ENCODE results near the gene HINFP. TPM values are rescaled to one million over a fixed set of nuclear protein-coding genes. Genes with fewer than 3 reads are reported as not detected.
"Not testable (repeated sequence)": the region's sequence is repeated elsewhere in the genome, so short reads cannot be mapped to it uniquely, and the experiment has no call there.

Gene HINFP
- total and polyA plus RNA-seq, 5 experiments from 2014 or later = 7.3 to 68.6 (median 24.9) TPM

- peak overlapping the region in 2 of 10 donors; percentile 31 to 43 for H3K27ac Mint-ChIP-seq
These were observed 30.7 kb downstream of the HINFP start for GRCh38 chr11:119152043-119152442.

GRCh38 chr11:119152604-119153003, 31.2 kb downstream of the HINFP start:
- H3K27ac Mint-ChIP-seq = no peak overlapping the region
- DNase-seq (no peak), ATAC-seq (no peak)
- no peaks in the 10 kb centered on the region for H3K9me3 Mint-ChIP-seq
- H3K4me1 Mint-ChIP-seq = peaks cover 9 to 27% (median 18%) of the 10 kb centered on the region in 4 donors
- POLR2A ChIA-PET = no interaction called here
- H3K36me3 Mint-ChIP-seq = no peaks in the 10 kb centered on the region
- H3K4me3 Mint-ChIP-seq = no peak overlapping the region
- peaks cover 6 to 22% (median 8%) of the 10 kb centered on the region in 5 donors for H3K27me3 Mint-ChIP-seq

More at GRCh38 chr11:119152043-119152442, 30.7 kb downstream of the HINFP start:
- H3K27me3 Mint-ChIP-seq = peaks cover 8 to 26% (median 12%) of the 10 kb centered on the region in 5 donors
- no peaks in the 10 kb centered on the region for H3K9me3 Mint-ChIP-seq
- H3K4me1 Mint-ChIP-seq = peaks cover 12 to 33% (median 20%) of the 10 kb centered on the region in 4 donors
- DNase-seq = no peak
- ATAC-seq = no peak
- POLR2A ChIA-PET = interaction anchor here (0.6 kb wide), 1 partner anchor 22 kb away, joined by 4 read pairs; no protein-coding TSS in a partner anchor
- H3K36me3 Mint-ChIP-seq = no peaks in the 10 kb centered on the region
- H3K4me3 Mint-ChIP-seq = no peak overlapping the region

GRCh38 chr11:119153049-119153818, 31.9 kb downstream of the HINFP start:
- Mint-ChIP-seq H3K27ac (no peak overlapping the region), H3K9me3 (no peaks in the 10 kb centered on the region), H3K4me3 (no peak overlapping the region), H3K27me3 (peaks cover 0 to 17% (median 5%) of the 10 kb centered on the region in 5 donors), H3K4me1 (peaks cover 3 to 21% (median 11%) of the 10 kb centered on the region in 4 donors), H3K36me3 (no peaks in the 10 kb centered on the region)
- POLR2A ChIA-PET = no interaction called here
- DNase-seq = no peak
- ATAC-seq = no peak

- H3K4me3 Mint-ChIP-seq = no peak overlapping the region
- H3K27ac Mint-ChIP-seq = peak overlapping the region in 1 of 10 donors; percentile 13
- H3K36me3 Mint-ChIP-seq = no peaks in the 10 kb centered on the region
- DNase-seq (no peak), ATAC-seq (no peak)
- H3K9me3 Mint-ChIP-seq = no peaks in the 10 kb centered on the region
- POLR2A ChIA-PET = no interaction called here
- peaks cover 3 to 15% (median 6%) of the 10 kb centered on the region in 4 donors for H3K4me1 Mint-ChIP-seq
- H3K27me3 Mint-ChIP-seq = peaks cover 0 to 15% (median 5%) of the 10 kb centered on the region in 5 donors
These were observed 32.8 kb downstream of the HINFP start for GRCh38 chr11:119154178-119154577.

- DNase-seq (no peak), ATAC-seq (no peak)
- Mint-ChIP-seq H3K27me3 (peaks cover 0 to 12% (median 5%) of the 10 kb centered on the region in 5 donors), H3K4me3 (no peak overlapping the region), H3K27ac (peak overlapping the region in 3 of 10 donors; percentile 18 to 53 (median 48)), H3K9me3 (no peaks in the 10 kb centered on the region), H3K36me3 (no peaks in the 10 kb centered on the region), H3K4me1 (peaks cover 0 to 9% (median 5%) of the 10 kb centered on the region in 4 donors)
- POLR2A ChIA-PET = no interaction called here
These were observed 34.5 kb downstream of the HINFP start for GRCh38 chr11:119155733-119156492.

GRCh38 chr11:119156496-119156895, 35.1 kb downstream of the HINFP start:
- H3K4me3 Mint-ChIP-seq = no peak overlapping the region
- no peaks in the 10 kb centered on the region for H3K36me3 Mint-ChIP-seq
- H3K9me3 Mint-ChIP-seq = no peaks in the 10 kb centered on the region
- no peak for ATAC-seq
- peaks cover 0 to 9% (median 5%) of the 10 kb centered on the region in 4 donors for H3K4me1 Mint-ChIP-seq
- H3K27ac Mint-ChIP-seq = no peak overlapping the region
- no peak for DNase-seq
- peaks cover 0 to 11% (median 4%) of the 10 kb centered on the region in 5 donors for H3K27me3 Mint-ChIP-seq
- POLR2A ChIA-PET = interaction anchor here (1.0 kb wide), 1 partner anchor 62 kb away, joined by 4 read pairs; no protein-coding TSS in a partner anchor

GRCh38 chr11:119157063-119157462, 35.7 kb downstream of the HINFP start:
- peaks cover 0 to 9% (median 3%) of the 10 kb centered on the region in 4 donors for H3K4me1 Mint-ChIP-seq
- H3K4me3 Mint-ChIP-seq = no peak overlapping the region
- ATAC-seq (no peak), DNase-seq (no peak)
- no peak overlapping the region for H3K27ac Mint-ChIP-seq
- H3K36me3 Mint-ChIP-seq = no peaks in the 10 kb centered on the region
- peaks cover 0 to 7% (median 4%) of the 10 kb centered on the region in 5 donors for H3K27me3 Mint-ChIP-seq
- POLR2A ChIA-PET = interaction anchor here (1.0 kb wide), 1 partner anchor 62 kb away, joined by 4 read pairs; no protein-coding TSS in a partner anchor
- H3K9me3 Mint-ChIP-seq = no peaks in the 10 kb centered on the region

- POLR2A ChIA-PET = no interaction called here
- Mint-ChIP-seq H3K36me3 (no peaks in the 10 kb centered on the region), H3K4me3 (no peak overlapping the region), H3K27me3 (peaks cover 0 to 6% (median 4%) of the 10 kb centered on the region in 5 donors), H3K9me3 (no peaks in the 10 kb centered on the region), H3K4me1 (peaks cover 0 to 9% (median 3%) of the 10 kb centered on the region in 4 donors), H3K27ac (no peak overlapping the region)
- DNase-seq = no peak
- ATAC-seq = no peak
These were observed 37.1 kb downstream of the HINFP start for GRCh38 chr11:119158467-119158866.

- peaks cover 0 to 5% (median 2%) of the 10 kb centered on the region in 5 donors for H3K27me3 Mint-ChIP-seq
- no peak overlapping the region for H3K27ac Mint-ChIP-seq
- H3K36me3 Mint-ChIP-seq = no peaks in the 10 kb centered on the region
- peaks cover 0 to 9% (median 3%) of the 10 kb centered on the region in 4 donors for H3K4me1 Mint-ChIP-seq
- POLR2A ChIA-PET = interaction anchor here (0.9 to 1.4 kb wide), 3 partner anchors 9 to 65 kb away, joined by 3 to 8 read pairs (median 4); partner anchors contain the start of gene NLRX1
- no peaks in the 10 kb centered on the region for H3K9me3 Mint-ChIP-seq
- ATAC-seq (no peak), DNase-seq (no peak)
- no peak overlapping the region for H3K4me3 Mint-ChIP-seq
These were observed 38.8 kb downstream of the HINFP start for GRCh38 chr11:119160151-119160550.

GRCh38 chr11:119161871-119162270, 40.5 kb downstream of the HINFP start:
- Mint-ChIP-seq H3K4me3 (no peak overlapping the region), H3K4me1 (peaks cover 0 to 3% (median 0%) of the 10 kb centered on the region in 4 donors), H3K9me3 (no peaks in the 10 kb centered on the region), H3K27ac (no peak overlapping the region), H3K36me3 (no peaks in the 10 kb centered on the region), H3K27me3 (no peaks in the 10 kb centered on the region)
- POLR2A ChIA-PET = no interaction called here
- no peak for ATAC-seq
- DNase-seq = no peak

GRCh38 chr11:119166368-119167076, 45.1 kb downstream of the HINFP start:
- Mint-ChIP-seq H3K9me3 (no peaks in the 10 kb centered on the region), H3K4me1 (peaks cover 0 to 15% (median 8%) of the 10 kb centered on the region in 4 donors), H3K27me3 (no peaks in the 10 kb centered on the region), H3K27ac (no peak overlapping the region), H3K4me3 (no peak overlapping the region), H3K36me3 (no peaks in the 10 kb centered on the region)
- no peak for ATAC-seq
- POLR2A ChIA-PET = no interaction called here
- DNase-seq = no peak

GRCh38 chr11:119167077-119167458, 45.7 kb downstream of the HINFP start:
- H3K27ac Mint-ChIP-seq, POLR2A ChIA-PET: not testable (repeated sequence)
- peak overlapping the region in 1 of 10 donors; percentile 51 for H3K4me3 Mint-ChIP-seq

More at GRCh38 chr11:119167077-119167458, 45.7 kb downstream of the HINFP start:
- peaks cover 0 to 15% (median 8%) of the 10 kb centered on the region in 4 donors for H3K4me1 Mint-ChIP-seq
- ATAC-seq, H3K9me3 Mint-ChIP-seq, DNase-seq, H3K27me3 Mint-ChIP-seq, H3K36me3 Mint-ChIP-seq: not testable (repeated sequence)
